GM23338 (cell line): ENCODE data around the gene TTC16. TPM values are rescaled to one million over a fixed set of nuclear protein-coding genes. Genes with fewer than 3 reads are reported as not detected.

Experiments
- ATAC-seq: fragments of 200-7000 bp; cut with Tn5 transposase; 3 replicates; pipeline ENCODE4 v1.9.1; 2020
- DNase-seq: peaks from one replicate; pipeline ENCODE4 v3.0.0-alpha.2; 2015; ENCODE audit warnings: low spot score
- H2AFZ ChIP-seq: fragments of 200-600 bp; sonication (generic); 2 replicates; pipeline ENCODE4 v1.8.0; 2016; ENCODE audit warnings: antibody characterized with exemption, mild to moderate bottlenecking, moderate library complexity
- H3F3A ChIP-seq: fragments of 200-600 bp; sonication (generic); replicated peaks from 2 replicates; pipeline ENCODE4 v1.8.0; 2017; ENCODE audit warnings: antibody characterized with exemption, mixed run types, low read depth
- H3K27ac ChIP-seq: fragments of 200-600 bp; sonication (generic); 2 replicates; pipeline ENCODE4 v1.6.1; 2016; ENCODE audit warnings: low read depth
- H3K27me3 ChIP-seq: fragments of 200-600 bp; sonication (generic); 2 replicates; pipeline ENCODE4 v1.8.0; 2016; ENCODE audit warnings: mild to moderate bottlenecking, mixed run types, moderate library complexity; ENCODE audit not compliant: insufficient read depth
- H3K36me3 ChIP-seq: fragments of 200-600 bp; sonication (generic); 2 replicates; pipeline ENCODE4 v1.8.0; 2016; ENCODE audit warnings: mild to moderate bottlenecking; ENCODE audit not compliant: insufficient read depth
- H3K4me1 ChIP-seq: fragments of 200-600 bp; sonication (generic); 2 replicates; pipeline ENCODE4 v1.8.0; 2016; ENCODE audit warnings: mild to moderate bottlenecking, moderate library complexity; ENCODE audit not compliant: insufficient read depth
- H3K4me2 ChIP-seq: fragments of 200-600 bp; sonication (generic); 2 replicates; pipeline ENCODE4 v1.7.1; 2017; ENCODE audit warnings: mixed run types
- H3K4me3 ChIP-seq: fragments of 200-600 bp; sonication (generic); 2 replicates; pipeline ENCODE4 v1.6.1; 2016; ENCODE audit warnings: mixed run types
- H3K79me2 ChIP-seq: fragments of 200-600 bp; sonication (generic); replicated peaks from 2 replicates; pipeline ENCODE4 v1.8.0; 2017; ENCODE audit warnings: mild to moderate bottlenecking; ENCODE audit not compliant: insufficient read depth
- H3K9me2 ChIP-seq: fragments of 200-600 bp; sonication (generic); 2 replicates; pipeline ENCODE4 v1.8.0; 2017; ENCODE audit not compliant: insufficient read depth
- H4K20me1 ChIP-seq: fragments of 200-600 bp; sonication (generic); replicated peaks from 2 replicates; pipeline ENCODE4 v1.8.0; 2017; ENCODE audit warnings: mild to moderate bottlenecking; ENCODE audit not compliant: insufficient read depth
- H3K27ac Mint-ChIP-seq: 2 replicates; pipeline ENCODE4 v1.8.0; 2020; ENCODE audit warnings: inconsistent platforms, mild to moderate bottlenecking, moderate library complexity, mixed read lengths
- H3K27me3 Mint-ChIP-seq: 3 replicates; pipeline ENCODE4 v1.8.0; 2022; ENCODE audit warnings: low read depth, mild to moderate bottlenecking, moderate library complexity, mixed read lengths, inconsistent platforms; ENCODE audit not compliant: insufficient read depth, poor library complexity
- H3K36me3 Mint-ChIP-seq: 3 replicates; pipeline ENCODE4 v1.8.0; 2021; ENCODE audit warnings: low read depth, mild to moderate bottlenecking, inconsistent platforms, moderate library complexity, mixed read lengths
- H3K4me1 Mint-ChIP-seq: 3 replicates; pipeline ENCODE4 v1.8.0; 2020; ENCODE audit warnings: mild to moderate bottlenecking, inconsistent platforms, mixed read lengths
- H3K4me3 Mint-ChIP-seq: 3 replicates; pipeline ENCODE4 v1.8.0; 2021; ENCODE audit warnings: moderate library complexity, mild to moderate bottlenecking, inconsistent platforms, mixed read lengths
- H3K9me3 Mint-ChIP-seq: 3 replicates; pipeline ENCODE4 v1.8.0; 2020; ENCODE audit warnings: moderate library complexity, mild to moderate bottlenecking, inconsistent platforms, mixed read lengths
- CREB1 ChIP-seq: fragments of 250-450 bp; sonication (Bioruptor Pico); IDR thresholded peaks from 2 replicates; pipeline ENCODE4 v1.5.0; 2020; ENCODE audit warnings: low read depth, mild to moderate bottlenecking, moderate library complexity
- CTCF ChIP-seq, 2 experiments: fragments of 200-600 bp in 1 of 2; sonication (generic) in 1 of 2; conservative IDR thresholded peaks; 2 replicates each; pipeline versions ENCODE4 v1.5.1 to v1.6.1; 2016 to 2017; ENCODE audit warnings: antibody characterized with exemption in 2 of 2, low read depth in 2 of 2, mild to moderate bottlenecking in 2 of 2, moderate library complexity in 1 of 2
- EZH2 ChIP-seq: fragments of 200-600 bp; sonication (generic); IDR thresholded peaks from one replicate; pipeline ENCODE4 v1.8.0; 2017; ENCODE audit warnings: antibody characterized with exemption, mild to moderate bottlenecking, low read depth; ENCODE audit not compliant: unreplicated experiment
- EZH2phosphoT487 ChIP-seq: fragments of 200-600 bp; sonication (generic); IDR thresholded peaks from one replicate; pipeline ENCODE4 v1.8.1; 2018; ENCODE audit warnings: antibody characterized with exemption; ENCODE audit not compliant: unreplicated experiment
- POLR2AphosphoS5 ChIP-seq: IDR thresholded peaks from 2 replicates; pipeline ENCODE4 v1.6.1; 2016; ENCODE audit warnings: antibody characterized with exemption, low read depth
- STAT1 ChIP-seq: IDR thresholded peaks from one replicate; pipeline ENCODE4 v1.6.1; 2016; ENCODE audit warnings: antibody characterized with exemption; ENCODE audit not compliant: unreplicated experiment
- ZNF114 ChIP-seq: fragments of 250-450 bp; sonication (Bioruptor Pico); IDR thresholded peaks from 2 replicates; pipeline ENCODE4 v1.5.0; 2020; ENCODE audit warnings: mild to moderate bottlenecking, moderate library complexity
- ZNF331 ChIP-seq: fragments of 250-450 bp; sonication (Bioruptor Pico); IDR thresholded peaks from 2 replicates; pipeline ENCODE4 v1.5.0; 2020; ENCODE audit warnings: low read depth, mild to moderate bottlenecking, moderate library complexity
- polyA plus RNA-seq: library from polyadenylated mRNA; unstranded; fragments of >200 nt; fragmentation: Nextera tagmentation; extraction: Ambion mirVana; gene quantifications from 2 replicates; pipeline ENCODE4 v1.2.1, GENCODE V29; 2016
- total RNA-seq: library from RNA; depleted of rRNA; stranded (reverse); fragments of >200 nt; shearing (Covaris generic); gene quantifications from 2 replicates; pipeline ENCODE4 v1.2.3, GENCODE V29; 2014

Gene TTC16
- total and polyA plus RNA-seq, 2 experiments from 2014 or later, result not detected

- Histone ChIP-seq H3K27ac (no peak overlapping the region; the same call in 1 of the 2 replicates), H3K79me2 (no peaks in the 10 kb centered on the region), H3K4me3 (peak overlapping the region; percentile 82), H4K20me1 (no peaks in the 10 kb centered on the region), H3F3A (peaks cover 4% of the 10 kb centered on the region; the same call in 1 of the 2 replicates), H2AFZ (peak overlapping the region; percentile 94), H3K4me2 (peak overlapping the region; percentile 85), H3K36me3 (no peaks in the 10 kb centered on the region), H3K27me3 (no peaks in the 10 kb centered on the region), H3K4me1 (peaks cover 14% of the 10 kb centered on the region), H3K9me2 (no peaks in the 10 kb centered on the region)
- H3K9me3 Mint-ChIP-seq, result no peaks in the 10 kb centered on the region
- H3K4me3 Mint-ChIP-seq, result peak overlapping the region; percentile 76
- ATAC-seq (peak; percentile 94), DNase-seq (peak; percentile 99)
- TF ChIP-seq CTCF (conservative IDR thresholded peaks at IDR 0.05; ENCODE audit: low read depth in 2 of 2), result no peak
- peak; percentile 55 for TF ChIP-seq POLR2AphosphoS5
- TF ChIP-seq EZH2, result no peak
- H3K36me3 Mint-ChIP-seq, result no peaks in the 10 kb centered on the region; the same call in 2 of the 3 replicates
- H3K27ac Mint-ChIP-seq, result no peak overlapping the region; the same call in 1 of the 2 replicates
- peaks cover 28% of the 10 kb centered on the region for H3K4me1 Mint-ChIP-seq
- peaks cover 18% of the 10 kb centered on the region for H3K27me3 Mint-ChIP-seq
These were observed 55.2 kb downstream of the TTC16 start for GRCh38 chr9:127770905-127771569.

GRCh38 chr9:127771570-127772189 lies 55.8 kb downstream of the TTC16 start:
- peaks cover 7% of the 10 kb centered on the region; the same call in 1 of the 2 replicates for H3F3A ChIP-seq
- Mint-ChIP-seq H3K27ac (no peak overlapping the region), H3K4me3 (peak overlapping the region; percentile 76), H3K27me3 (peaks cover 17% of the 10 kb centered on the region), H3K9me3 (no peaks in the 10 kb centered on the region), H3K36me3 (no peaks in the 10 kb centered on the region; the same call in 2 of the 3 replicates), H3K4me1 (peaks cover 34% of the 10 kb centered on the region)
- H3K27ac ChIP-seq, result no peak overlapping the region
- H3K4me3 ChIP-seq, result peak overlapping the region; percentile 82
- H3K27me3 ChIP-seq, result no peaks in the 10 kb centered on the region
- H3K79me2 ChIP-seq, result no peaks in the 10 kb centered on the region
- peaks cover 14% of the 10 kb centered on the region for H3K4me1 ChIP-seq
- ATAC-seq (no peak), DNase-seq (no peak)
- H3K36me3 ChIP-seq, result no peaks in the 10 kb centered on the region
- H2AFZ ChIP-seq, result peak overlapping the region; percentile 92
- peak overlapping the region; percentile 80 for H3K4me2 ChIP-seq
- H3K9me2 ChIP-seq, result no peaks in the 10 kb centered on the region
- H4K20me1 ChIP-seq, result no peaks in the 10 kb centered on the region
- TF ChIP-seq POLR2AphosphoS5 (no peak), EZH2phosphoT487 (no peak), ZNF331 (CRISPR knock-in tag) (no peak), CTCF (conservative IDR thresholded peaks at IDR 0.05; ENCODE audit: low read depth in 2 of 2) (no peak), STAT1 (no peak), ZNF114 (CRISPR knock-in tag) (no peak), CREB1 (no peak)
